ENCODE measurements around the gene PHACTR1.

The PHACTR1 gene

GRCh38 chr6:13077117-13077516 lies 360.6 kb downstream of the PHACTR1 start:
- H3K4me1 Mint-ChIP-seq (ENCODE audit: low read depth) = no peaks in the 10 kb centered on the region
- peaks cover 2% of the 10 kb centered on the region for H3K27me3 Mint-ChIP-seq
- no peak overlapping the region for H3K4me3 Mint-ChIP-seq
- no peak overlapping the region for H3K27ac Mint-ChIP-seq
- no peaks in the 10 kb centered on the region for H3K9me3 Mint-ChIP-seq
- no peaks in the 10 kb centered on the region for H3K36me3 Mint-ChIP-seq (ENCODE audit: low read depth)

GRCh38 chr6:13079096-13079723 lies 362.6 kb downstream of the PHACTR1 start:
- no peaks in the 10 kb centered on the region for H3K36me3 Mint-ChIP-seq (ENCODE audit: low read depth)
- no peak overlapping the region for H3K4me3 Mint-ChIP-seq
- peaks cover 7% of the 10 kb centered on the region for H3K27me3 Mint-ChIP-seq
- H3K27ac Mint-ChIP-seq = no peak overlapping the region
- no peaks in the 10 kb centered on the region for H3K4me1 Mint-ChIP-seq (ENCODE audit: low read depth)
- no peaks in the 10 kb centered on the region for H3K9me3 Mint-ChIP-seq

GRCh38 chr6:13080462-13081188 lies 364.1 kb downstream of the PHACTR1 start:
- no peaks in the 10 kb centered on the region for H3K4me1 Mint-ChIP-seq (ENCODE audit: low read depth)
- no peaks in the 10 kb centered on the region for H3K9me3 Mint-ChIP-seq
- H3K27me3 Mint-ChIP-seq = peaks cover 7% of the 10 kb centered on the region
- no peaks in the 10 kb centered on the region for H3K36me3 Mint-ChIP-seq (ENCODE audit: low read depth)
- no peak overlapping the region for H3K4me3 Mint-ChIP-seq
- H3K27ac Mint-ChIP-seq = no peak overlapping the region

- Mint-ChIP-seq H3K4me3 (no peak overlapping the region), H3K4me1 (ENCODE audit: low read depth) (no peaks in the 10 kb centered on the region), H3K36me3 (ENCODE audit: low read depth) (no peaks in the 10 kb centered on the region), H3K27me3 (peaks cover 7% of the 10 kb centered on the region), H3K27ac (no peak overlapping the region), H3K9me3 (no peaks in the 10 kb centered on the region)
These were observed 364.6 kb downstream of the PHACTR1 start for GRCh38 chr6:13081189-13081563.

GRCh38 chr6:13089296-13089994 lies 372.9 kb downstream of the PHACTR1 start:
- H3K27me3 Mint-ChIP-seq = no peaks in the 10 kb centered on the region
- no peak overlapping the region for H3K27ac Mint-ChIP-seq
- no peak overlapping the region for H3K4me3 Mint-ChIP-seq
- no peaks in the 10 kb centered on the region for H3K9me3 Mint-ChIP-seq
- H3K4me1 Mint-ChIP-seq (ENCODE audit: low read depth) = no peaks in the 10 kb centered on the region
- no peaks in the 10 kb centered on the region for H3K36me3 Mint-ChIP-seq (ENCODE audit: low read depth)

GRCh38 chr6:13091192-13091591 lies 374.6 kb downstream of the PHACTR1 start:
- H3K9me3 Mint-ChIP-seq = no peaks in the 10 kb centered on the region
- H3K36me3 Mint-ChIP-seq (ENCODE audit: low read depth) = no peaks in the 10 kb centered on the region
- H3K4me1 Mint-ChIP-seq (ENCODE audit: low read depth) = no peaks in the 10 kb centered on the region
- no peak overlapping the region for H3K4me3 Mint-ChIP-seq
- no peak overlapping the region for H3K27ac Mint-ChIP-seq
- H3K27me3 Mint-ChIP-seq = no peaks in the 10 kb centered on the region

- no peak overlapping the region for H3K4me3 Mint-ChIP-seq
- H3K27ac Mint-ChIP-seq = no peak overlapping the region
- H3K27me3 Mint-ChIP-seq = no peaks in the 10 kb centered on the region
- H3K4me1 Mint-ChIP-seq (ENCODE audit: low read depth) = no peaks in the 10 kb centered on the region
- no peaks in the 10 kb centered on the region for H3K9me3 Mint-ChIP-seq
- H3K36me3 Mint-ChIP-seq (ENCODE audit: low read depth) = no peaks in the 10 kb centered on the region
These were observed 378.3 kb downstream of the PHACTR1 start for GRCh38 chr6:13094781-13095425.

GRCh38 chr6:13096084-13096483 lies 379.5 kb downstream of the PHACTR1 start:
- no peak overlapping the region for H3K4me3 Mint-ChIP-seq
- H3K27ac Mint-ChIP-seq = no peak overlapping the region
- no peaks in the 10 kb centered on the region for H3K36me3 Mint-ChIP-seq (ENCODE audit: low read depth)
- no peaks in the 10 kb centered on the region for H3K4me1 Mint-ChIP-seq (ENCODE audit: low read depth)
- peaks cover 4% of the 10 kb centered on the region for H3K27me3 Mint-ChIP-seq
- no peaks in the 10 kb centered on the region for H3K9me3 Mint-ChIP-seq

- Mint-ChIP-seq H3K36me3 (ENCODE audit: low read depth) (no peaks in the 10 kb centered on the region), H3K4me1 (ENCODE audit: low read depth) (no peaks in the 10 kb centered on the region), H3K9me3 (no peaks in the 10 kb centered on the region), H3K4me3 (no peak overlapping the region), H3K27me3 (peaks cover 8% of the 10 kb centered on the region), H3K27ac (no peak overlapping the region)
These were observed 380.9 kb downstream of the PHACTR1 start for GRCh38 chr6:13097454-13097853.

- Mint-ChIP-seq H3K4me3 (no peak overlapping the region), H3K4me1 (ENCODE audit: low read depth) (no peaks in the 10 kb centered on the region), H3K36me3 (ENCODE audit: low read depth) (no peaks in the 10 kb centered on the region), H3K9me3 (no peaks in the 10 kb centered on the region), H3K27ac (no peak overlapping the region), H3K27me3 (peaks cover 8% of the 10 kb centered on the region)
These were observed 381.4 kb downstream of the PHACTR1 start for GRCh38 chr6:13098006-13098405.

GRCh38 chr6:13098793-13099570 lies 382.4 kb downstream of the PHACTR1 start:
- Mint-ChIP-seq H3K9me3 (no peaks in the 10 kb centered on the region), H3K36me3 (ENCODE audit: low read depth) (no peaks in the 10 kb centered on the region), H3K27ac (no peak overlapping the region), H3K4me1 (ENCODE audit: low read depth) (no peaks in the 10 kb centered on the region), H3K4me3 (no peak overlapping the region), H3K27me3 (peaks cover 8% of the 10 kb centered on the region)

- no peaks in the 10 kb centered on the region for H3K4me1 Mint-ChIP-seq (ENCODE audit: low read depth)
These were observed 383.2 kb downstream of the PHACTR1 start for GRCh38 chr6:13099771-13100170.

GRCh38 chr6:13101409-13101808 lies 384.8 kb downstream of the PHACTR1 start:
- Mint-ChIP-seq H3K36me3 (ENCODE audit: low read depth) (no peaks in the 10 kb centered on the region), H3K27ac (no peak overlapping the region), H3K27me3 (peaks cover 8% of the 10 kb centered on the region), H3K9me3 (no peaks in the 10 kb centered on the region), H3K4me3 (no peak overlapping the region), H3K4me1 (ENCODE audit: low read depth) (no peaks in the 10 kb centered on the region)

More at GRCh38 chr6:13099771-13100170, 383.2 kb downstream of the PHACTR1 start:
- Mint-ChIP-seq H3K27ac (no peak overlapping the region), H3K4me3 (no peak overlapping the region), H3K27me3 (peaks cover 8% of the 10 kb centered on the region), H3K9me3 (no peaks in the 10 kb centered on the region), H3K36me3 (ENCODE audit: low read depth) (no peaks in the 10 kb centered on the region)

- Mint-ChIP-seq H3K27me3 (peaks cover 8% of the 10 kb centered on the region), H3K27ac (no peak overlapping the region), H3K4me1 (ENCODE audit: low read depth) (no peaks in the 10 kb centered on the region), H3K4me3 (no peak overlapping the region), H3K36me3 (ENCODE audit: low read depth) (no peaks in the 10 kb centered on the region), H3K9me3 (no peaks in the 10 kb centered on the region)
These were observed 385.4 kb downstream of the PHACTR1 start for GRCh38 chr6:13101985-13102384.
